GM12891 (cell line): Measurements from ENCODE around the gene RGS17.
A peak's percentile ranks its signal among the peaks of the same experiment; 100 is the strongest.

Experiments
- DNase-seq: peaks from one replicate; pipeline ENCODE4 v3.0.0; 2011; ENCODE audit warnings: low spot score; ENCODE audit not compliant: insufficient read length
- FAIRE-seq: peaks from 2 replicates; lab custom pipeline; 2011; peaks lifted over from hg19 to GRCh38; lab: Jason Lieb, UNC
- PAX5 ChIP-seq: IDR thresholded peaks from 2 replicates; pipeline ENCODE4 v1.6.1; 2011; ENCODE audit warnings: low read length, moderate library complexity, mild to moderate bottlenecking; ENCODE audit not compliant: insufficient read depth, severe bottlenecking
- POLR2A ChIP-seq: IDR thresholded peaks from 2 replicates; pipeline ENCODE4 v1.6.1; 2011; ENCODE audit warnings: low read depth, low read length, control low read depth
- POLR2AphosphoS5 ChIP-seq: IDR thresholded peaks from 2 replicates; pipeline ENCODE4 v1.6.1; 2011; ENCODE audit warnings: low read depth, low read length, control low read depth
- POU2F2 ChIP-seq: IDR thresholded peaks from 2 replicates; pipeline ENCODE4 v1.6.1; 2011; ENCODE audit warnings: low read depth, mild to moderate bottlenecking, control low read depth, low read length, moderate library complexity
- SPI1 ChIP-seq: IDR thresholded peaks from 2 replicates; pipeline ENCODE4 v1.6.1; 2011; ENCODE audit warnings: low read depth, low read length, control low read depth
- TAF1 ChIP-seq: IDR thresholded peaks from 2 replicates; pipeline ENCODE4 v1.6.1; 2011; ENCODE audit warnings: low read depth, low read length, control low read depth

The RGS17 gene

GRCh38 chr6:153028286-153028685 lies 102.8 kb downstream of the RGS17 start:
- no peak for TF ChIP-seq POLR2A
- no peak for TF ChIP-seq TAF1
- no peak for TF ChIP-seq PAX5
- no peak for TF ChIP-seq SPI1
- TF ChIP-seq POU2F2: no peak
- no peak for TF ChIP-seq POLR2AphosphoS5
- FAIRE-seq (no peak), DNase-seq (no peak)

DNA sequence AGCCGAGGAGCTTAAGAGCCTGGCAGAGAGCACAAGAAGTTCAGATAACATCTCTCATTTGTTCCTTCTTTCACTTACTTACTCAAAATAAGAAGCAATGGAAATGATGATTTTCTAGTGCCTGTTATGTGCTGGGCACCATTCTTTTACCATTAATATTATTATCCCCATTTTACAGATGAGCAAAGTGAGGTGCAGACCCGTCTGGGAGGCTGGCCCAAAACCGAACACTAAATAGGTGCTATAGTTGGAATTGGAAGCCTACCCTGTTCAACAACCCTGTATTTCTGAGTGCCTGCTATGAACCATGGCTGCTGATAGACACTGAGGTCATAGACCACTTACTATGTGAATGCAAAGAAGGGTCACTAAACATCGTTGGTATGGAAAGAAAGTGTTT lies 103.6 kb downstream of the RGS17 start:
- TF ChIP-seq POLR2AphosphoS5 (no peak), POU2F2 (no peak), POLR2A (no peak), SPI1 (no peak), TAF1 (no peak), PAX5 (no peak)
- FAIRE-seq: no peak

GRCh38 chr6:153024709-153025017 lies 106.4 kb downstream of the RGS17 start:
- TF ChIP-seq POLR2A (no peak), POLR2AphosphoS5 (no peak), SPI1 (no peak), POU2F2 (no peak), PAX5 (no peak), TAF1 (no peak)
- FAIRE-seq: no peak
- DNase-seq: no peak

More for the DNA sequence above, 103.6 kb downstream of the RGS17 start:
- no peak for DNase-seq

DNA sequence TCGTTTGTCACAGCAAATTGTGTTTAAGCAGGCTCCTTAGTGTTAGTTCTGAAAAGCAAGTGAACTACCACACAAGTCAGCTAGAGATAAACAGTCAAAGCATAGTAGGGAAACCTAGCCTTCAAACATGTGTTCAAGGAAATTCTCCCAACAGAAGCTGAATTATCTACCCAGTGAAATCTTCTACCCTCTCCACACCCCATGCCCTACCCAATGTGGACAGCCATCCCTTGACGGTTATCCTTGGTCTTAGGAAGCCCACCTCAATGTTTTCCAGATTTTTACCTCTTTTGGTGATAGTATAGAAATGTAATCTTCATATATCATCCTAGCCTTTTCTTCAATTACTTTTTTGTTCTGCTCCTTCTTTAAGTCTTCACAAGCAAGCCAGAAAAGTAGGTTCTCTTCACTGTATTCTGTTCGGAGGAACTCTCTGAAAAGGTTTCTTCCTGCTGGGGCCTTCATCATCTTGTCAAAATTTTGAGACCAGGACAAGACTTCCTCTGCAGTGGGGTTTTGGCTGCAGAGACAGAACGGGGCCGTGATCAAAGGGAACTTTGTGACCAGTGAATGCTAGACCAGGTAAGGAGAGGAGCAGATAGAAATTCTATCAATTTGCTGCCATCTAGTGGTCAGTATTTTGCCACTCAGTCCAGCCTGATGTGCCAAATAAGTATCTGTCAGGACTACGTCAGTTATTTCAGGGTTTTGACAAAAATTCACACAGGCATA lies 106.9 kb downstream of the RGS17 start:
- FAIRE-seq: peak; percentile 95
- DNase-seq: peak; percentile 15
- no peak for TF ChIP-seq PAX5
- TF ChIP-seq POLR2A: no peak
- TF ChIP-seq POLR2AphosphoS5: no peak
- no peak for TF ChIP-seq TAF1

- FAIRE-seq: no peak
- DNase-seq: no peak
- TF ChIP-seq POLR2AphosphoS5 (no peak), POLR2A (no peak)
These were observed 112.7 kb downstream of the RGS17 start for GRCh38 chr6:153018355-153018754.

DNA sequence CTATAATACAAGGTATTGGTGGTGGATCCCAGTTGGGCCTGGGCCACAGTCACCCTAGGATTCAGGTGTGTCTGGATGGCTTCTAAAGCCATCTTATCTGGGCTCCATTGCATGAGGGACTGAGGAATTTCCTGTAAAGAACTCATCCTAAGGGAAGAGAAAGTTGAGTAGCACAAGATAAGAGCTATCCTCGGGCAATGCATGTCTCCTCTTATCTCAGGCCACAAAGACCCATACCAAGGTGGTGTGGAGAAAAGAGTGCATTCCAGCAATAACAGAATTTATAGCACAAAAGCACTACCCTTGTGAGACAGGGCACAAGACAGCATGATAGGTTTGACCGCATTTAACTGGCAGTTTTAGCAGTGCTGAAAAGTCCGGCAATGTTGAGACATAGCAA lies 114.2 kb downstream of the RGS17 start:
- no peak for DNase-seq
- TF ChIP-seq SPI1 (no peak), TAF1 (no peak), PAX5 (no peak), POU2F2 (no peak), POLR2AphosphoS5 (no peak), POLR2A (no peak)
- no peak for FAIRE-seq

DNA sequence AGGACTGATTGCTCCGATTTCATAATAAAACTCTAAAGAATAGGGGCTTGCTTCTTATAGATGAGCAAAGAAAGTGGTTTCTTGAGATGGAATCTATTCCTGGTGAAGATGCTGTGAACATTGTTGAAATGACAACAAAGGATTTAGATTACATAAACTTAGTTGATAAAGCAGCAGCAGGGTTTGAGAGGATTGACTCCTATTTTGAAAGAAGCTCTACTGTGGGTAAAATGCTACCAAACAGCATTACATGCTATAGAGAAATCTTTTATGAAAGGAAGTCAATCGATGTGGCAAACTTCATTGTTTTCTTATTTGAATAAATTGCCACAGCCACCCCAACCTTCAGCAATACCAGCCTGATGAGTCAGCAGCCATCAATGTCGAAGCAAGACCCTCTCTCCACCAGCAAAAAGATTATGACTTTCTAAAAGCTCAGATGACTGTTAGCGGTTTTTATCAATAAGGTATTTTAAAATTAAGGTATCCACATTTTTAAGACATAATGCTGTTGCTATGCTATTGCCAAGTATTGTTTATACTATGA lies 115.9 kb downstream of the RGS17 start:
- no peak for TF ChIP-seq SPI1
- no peak for TF ChIP-seq POU2F2
- no peak for TF ChIP-seq POLR2AphosphoS5
- TF ChIP-seq TAF1: no peak
- no peak for TF ChIP-seq POLR2A
- TF ChIP-seq PAX5: no peak
- DNase-seq: no peak
- no peak for FAIRE-seq

DNA sequence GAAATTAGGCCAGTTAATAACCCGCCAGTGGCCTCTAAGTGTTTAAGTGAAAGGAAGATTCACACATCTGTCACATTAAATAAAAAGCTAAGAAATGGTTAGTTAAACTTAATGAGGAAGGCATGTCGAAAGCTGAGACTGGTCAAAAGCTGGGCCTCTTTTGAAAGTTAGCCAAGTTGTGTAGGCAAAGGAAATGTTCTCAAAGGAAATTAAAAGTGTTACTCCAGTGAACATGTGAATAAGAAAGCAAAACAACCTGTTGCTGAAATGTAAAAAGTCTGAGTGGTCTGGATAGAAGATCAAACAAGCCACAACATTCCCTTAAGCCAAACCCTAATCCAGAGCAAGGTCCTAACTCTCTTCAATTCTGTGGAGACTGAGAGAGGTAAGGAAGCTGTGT lies 117.6 kb downstream of the RGS17 start:
- FAIRE-seq: no peak
- DNase-seq: no peak

DNA sequence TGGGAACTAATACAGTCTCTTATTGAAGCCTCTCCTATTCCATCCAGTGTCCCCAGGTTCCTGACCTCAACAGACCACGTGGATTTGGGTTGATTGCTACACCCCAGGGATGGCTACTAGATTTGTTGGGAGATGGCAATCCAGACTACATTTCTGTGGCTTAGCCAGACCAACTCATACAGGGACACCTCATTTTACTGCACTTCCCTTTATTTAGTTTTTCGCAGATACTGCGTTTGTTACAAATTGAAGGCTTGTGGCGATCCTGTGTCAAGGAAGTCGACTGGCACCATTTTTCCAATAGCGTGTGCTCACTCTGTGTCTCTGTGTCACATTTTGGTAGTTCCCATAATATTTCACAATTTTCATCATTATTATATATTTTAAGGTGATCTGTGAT lies 118.2 kb downstream of the RGS17 start:
- DNase-seq (no peak), FAIRE-seq (no peak)
- TF ChIP-seq POLR2A (no peak), POLR2AphosphoS5 (no peak), TAF1 (no peak), PAX5 (no peak), SPI1 (no peak), POU2F2 (no peak)

More for the DNA sequence above, 117.6 kb downstream of the RGS17 start:
- no peak for TF ChIP-seq POU2F2
- no peak for TF ChIP-seq TAF1
- no peak for TF ChIP-seq PAX5
- no peak for TF ChIP-seq SPI1
- no peak for TF ChIP-seq POLR2A
- no peak for TF ChIP-seq POLR2AphosphoS5

- FAIRE-seq (no peak), DNase-seq (no peak)
- TF ChIP-seq PAX5: no peak
- no peak for TF ChIP-seq POLR2AphosphoS5
- no peak for TF ChIP-seq SPI1
- no peak for TF ChIP-seq POLR2A
- no peak for TF ChIP-seq TAF1
- TF ChIP-seq POU2F2: no peak
These were observed 127.8 kb downstream of the RGS17 start for GRCh38 chr6:153003366-153003690.
